K562 (cell line): ENCODE measurements around the gene TUT1. TPM values are rescaled to one million over a fixed set of nuclear protein-coding genes. Genes with fewer than 3 reads are reported as not detected.

Source experiments
- ATAC-seq: fragments of 200-7000 bp; cut with Tn5 transposase; 3 replicates; pipeline ENCODE4 v1.9.1; 2020; ENCODE audit warnings: moderate library complexity
- BruUV-seq: library from RNA; stranded (reverse); fragments of 400-500 nt; replicated peaks from 2 replicates; lab custom pipeline; 2021; lab: Mats Ljungman, UMichigan
- CTCF ChIA-PET: fragments of 300-600 bp; formaldehyde crosslinking; extraction: SDS; loops from one replicate; lab custom pipeline; 2021; ENCODE audit warnings: low intra/inter-chr PET ratio; lab: Yijun Ruan, JAX
- POLR2A ChIA-PET: fragments of 300-600, 350-650 bp; sonication (Branson Sonifier 250); formaldehyde crosslinking; extraction: SDS; loops from one replicate; lab custom pipeline; 2021; ENCODE audit warnings: antibody characterized with exemption, inconsistent platforms; lab: Yijun Ruan, JAX
- DNase-seq, 4 experiments: peaks; one replicate each; pipeline versions ENCODE4 v3.0.0 to v3.0.0-alpha.2; 2011 to 2018; ENCODE audit warnings: low spot score in 3 of 4, mixed read lengths in 3 of 4; ENCODE audit errors: extremely low read depth in 1 of 4
- FAIRE-seq: peaks from 2 replicates; lab custom pipeline; 2011; peaks lifted over from hg19 to GRCh38; lab: Jason Lieb, UNC
- H2AFZ ChIP-seq: 2 replicates; pipeline ENCODE4 v1.6.0; 2011; ENCODE audit warnings: low read depth, low read length, control low read depth, inconsistent platforms
- H3K27ac ChIP-seq: fragments of 200-600 bp; 3 replicates; pipeline ENCODE4 v1.8.0; 2011; ENCODE audit warnings: low read depth, mild to moderate bottlenecking, control low read depth, inconsistent platforms, low read length, moderate library complexity, mixed read lengths; ENCODE audit errors: extremely low read depth
- H3K27me3 ChIP-seq, 2 experiments: fragments of 300-600 bp in 1 of 2; 2 replicates in 1 of 2; 3 replicates in 1 of 2; pipeline versions ENCODE4 v1.6.0 to v1.8.0; 2011; ENCODE audit warnings: inconsistent platforms in 2 of 2, low read length in 2 of 2, mild to moderate bottlenecking in 1 of 2, mixed read lengths in 1 of 2, moderate library complexity in 1 of 2; ENCODE audit not compliant: control insufficient read depth in 2 of 2, insufficient read depth in 2 of 2
- H3K36me3 ChIP-seq: fragments of 300-600 bp; 3 replicates; pipeline ENCODE4 v1.8.0; 2011; ENCODE audit warnings: mild to moderate bottlenecking, low read length, inconsistent platforms; ENCODE audit not compliant: control insufficient read depth, insufficient read depth
- H3K4me1 ChIP-seq, 2 experiments: fragments of 200-600 bp in 1 of 2; replicated peaks in 1 of 2; 2 replicates in 1 of 2; 3 replicates in 1 of 2; pipeline versions ENCODE4 v1.5.1 to v1.8.0; 2011; ENCODE audit warnings: inconsistent platforms in 2 of 2, low read length in 2 of 2, mild to moderate bottlenecking in 1 of 2, mixed read lengths in 1 of 2, moderate library complexity in 1 of 2; ENCODE audit not compliant: control insufficient read depth in 2 of 2, insufficient read depth in 2 of 2
- H3K4me2 ChIP-seq: 2 replicates; pipeline ENCODE4 v1.6.1; 2011; ENCODE audit warnings: low read length, control low read depth, inconsistent platforms, mixed read lengths; ENCODE audit not compliant: insufficient read depth
- H3K4me3 ChIP-seq: fragments of 200-600 bp; sonication (generic), shearing (Covaris generic); 2 replicates; pipeline ENCODE4 v1.5.1; 2016; ENCODE audit warnings: control low read depth, inconsistent platforms
- H3K79me2 ChIP-seq: fragments of 200-600 bp; 3 replicates; pipeline ENCODE4 v1.8.0; 2011; ENCODE audit warnings: low read length, inconsistent platforms; ENCODE audit not compliant: control insufficient read depth, insufficient read depth
- H3K9ac ChIP-seq, 2 experiments: 2 replicates each; pipeline versions ENCODE4 v1.6.0 to v1.6.1; 2011; ENCODE audit warnings: low read depth in 2 of 2, low read length in 2 of 2, control low read depth in 1 of 2, inconsistent platforms in 1 of 2, mild to moderate bottlenecking in 1 of 2, mixed read lengths in 1 of 2; ENCODE audit not compliant: insufficient read depth in 1 of 2
- H3K9me1 ChIP-seq: one replicate; pipeline ENCODE4 v1.6.0; 2011; ENCODE audit warnings: inconsistent platforms, mild to moderate bottlenecking, low read length, moderate library complexity; ENCODE audit not compliant: control insufficient read depth, insufficient read depth
- H3K9me3 ChIP-seq: replicated peaks from 2 replicates; pipeline ENCODE4 v1.5.1; 2011; ENCODE audit warnings: low read depth, low read length, inconsistent platforms; ENCODE audit not compliant: control insufficient read depth, insufficient read depth
- H4K20me1 ChIP-seq: replicated peaks from 2 replicates; pipeline ENCODE4 v1.6.1; 2011; ENCODE audit warnings: low read length, inconsistent platforms, mixed read lengths; ENCODE audit not compliant: control insufficient read depth, insufficient read depth
- CBX1 ChIP-seq: sonication (generic); IDR thresholded peaks from 2 replicates; pipeline ENCODE4 v1.6.1; 2016; ENCODE audit warnings: antibody characterized with exemption, low read depth, mild to moderate bottlenecking
- CBX5 ChIP-seq: IDR thresholded peaks from 2 replicates; pipeline ENCODE4 v1.6.1; 2014; ENCODE audit warnings: low read depth, borderline replicate concordance
- CCNT2 ChIP-seq: IDR thresholded peaks from 2 replicates; pipeline ENCODE4 v1.6.1; 2011; ENCODE audit warnings: borderline replicate concordance, low read depth, mild to moderate bottlenecking, moderate library complexity, mixed read lengths, low read length; ENCODE audit not compliant: insufficient read length; ENCODE audit errors: extremely low read depth
- CHCHD3 ChIP-seq: fragments of 250-450 bp; sonication (Bioruptor Pico); IDR thresholded peaks from 2 replicates; pipeline ENCODE4 v2.1.2; 2022; ENCODE audit warnings: mild to moderate bottlenecking
- E2F4 ChIP-seq: sonication (generic); formaldehyde crosslinking; IDR thresholded peaks from 2 replicates; pipeline ENCODE4 v1.8.0; 2022; ENCODE audit warnings: mild to moderate bottlenecking, low read depth, missing genetic modification reagents
- ELK3 ChIP-seq: fragments of 450-650 bp; formaldehyde crosslinking; IDR thresholded peaks from 2 replicates; pipeline ENCODE4 v1.4.0; 2020; ENCODE audit warnings: mild to moderate bottlenecking
- GABPB2 ChIP-seq: fragments of 250-450 bp; sonication (Bioruptor Pico); conservative IDR thresholded peaks from 2 replicates; pipeline ENCODE4 v1.5.1; 2021; ENCODE audit warnings: mild to moderate bottlenecking
- HMGN3 ChIP-seq: IDR thresholded peaks from 2 replicates; pipeline ENCODE4 v1.6.1; 2011; ENCODE audit warnings: borderline replicate concordance, low read depth, mild to moderate bottlenecking, mixed read lengths, low read length; ENCODE audit not compliant: insufficient read length; ENCODE audit errors: extremely low read depth
- NFIC ChIP-seq: fragments of 450-650 bp; IDR thresholded peaks from 2 replicates; pipeline ENCODE4 v1.6.1; 2017; ENCODE audit warnings: mild to moderate bottlenecking, inconsistent platforms
- SAFB2 ChIP-seq: fragments of 200-400 bp; formaldehyde crosslinking; IDR thresholded peaks from 2 replicates; pipeline ENCODE4 v1.6.1; 2018; ENCODE audit warnings: borderline replicate concordance, low read length, low read depth, moderate library complexity; ENCODE audit not compliant: severe bottlenecking
- SRSF7 ChIP-seq: fragments of 200-400 bp; formaldehyde crosslinking; optimal IDR thresholded peaks from 2 replicates; pipeline ENCODE3; 2017; ENCODE audit warnings: mild to moderate bottlenecking, low read depth, low read length
- TCF3 ChIP-seq: sonication (generic); formaldehyde crosslinking; IDR thresholded peaks from 2 replicates; pipeline ENCODE4 v1.4.0; 2020; ENCODE audit warnings: mild to moderate bottlenecking, missing genetic modification reagents
- TOE1 ChIP-seq, 2 experiments: fragments of 450-650 bp in 1 of 2; sonication (generic) in 1 of 2; formaldehyde crosslinking in 1 of 2; IDR thresholded peaks; 2 replicates each; pipeline versions ENCODE4 v1.7.1 to v1.8.0; 2016 to 2022; ENCODE audit warnings: borderline replicate concordance in 2 of 2, mild to moderate bottlenecking in 2 of 2, antibody characterized with exemption in 1 of 2, inconsistent platforms in 1 of 2, low read depth in 1 of 2, missing genetic modification reagents in 1 of 2, moderate library complexity in 1 of 2
- ZNF584 ChIP-seq: fragments of 200-800 bp; sonication (Bioruptor generic); IDR thresholded peaks from 2 replicates; pipeline ENCODE4 v1.6.1; 2016; ENCODE audit warnings: low read depth, mild to moderate bottlenecking, missing genetic modification characterization, missing compliant biosample characterization
- WGBS: fragments of 100-300 bp; shearing (Covaris generic); methylation state at CpG from one replicate; pipeline ENCODE4 v1.1.6; 2016; ENCODE audit warnings: low coverage, mixed read lengths; ENCODE audit not compliant: insufficient coverage; ENCODE audit errors: missing lambda C conversion rate; 5-methylcytosine and 5-hydroxymethylcytosine counted together
- in situ Hi-C: fragments of 300-500 bp; cut with MboI; formaldehyde crosslinking; loops from 4 replicates; pipeline ENCODE4 v1.15.0; 2018; ENCODE audit warnings: inconsistent platforms, mixed read lengths
- intact Hi-C: fragments of 100-400 bp; cut with micrococcal nuclease; formaldehyde crosslinking; loops from 2 replicates; pipeline ENCODE4 v1.14.2; 2022
- polyA plus RNA-seq, 8 experiments: library from polyadenylated mRNA; depleted of rRNA in 4 of 8; stranded (reverse) in 5 of 8; unstranded in 3 of 8; fragments of >200 nt; fragmentation: Nextera tagmentation in 2 of 8; fragmentation: Illumina TruSeq in 1 of 8; extraction: Ambion mirVana in 2 of 8; extraction: Trizol in 1 of 8; gene quantifications; 2 replicates each; pipeline versions ENCODE4 v1.2.1 to v1.2.3, GENCODE V29; 2011 to 2014; ENCODE audit warnings: inconsistent platforms in 1 of 8, missing spikeins in 1 of 8
- total RNA-seq, 7 experiments: library from RNA; depleted of rRNA in 6 of 7; stranded (reverse); fragments of >200 nt in 6 of 7; fragmentation: Illumina TruSeq in 2 of 7; extraction: Trizol in 2 of 7; gene quantifications; 2 replicates each; pipeline versions ENCODE4 v1.2.1 to v1.2.3, GENCODE V29; 2011 to 2021; ENCODE audit warnings: low replicate concordance in 1 of 7

The TUT1 gene
- total and polyA plus RNA-seq, 9 of the 15 experiments (the other 6 are each of a cell fraction or from before 2014, with no cell fraction given): 0.66 to 44.3 (median 15.7) TPM

- TF ChIP-seq TOE1 (IDR thresholded peaks at IDR 0.05; ENCODE audit: borderline replicate concordance): no peak
- TF ChIP-seq TOE1 (CRISPR knock-in tag; IDR thresholded peaks at IDR 0.05; ENCODE audit: borderline replicate concordance, low read depth): 0 out of 2 replicates have a peak, but pooled peaks have one; percentile 63
- peak; percentile 47 for TF ChIP-seq CCNT2
Observed at GRCh38 chr11:62546244-62546928, 44.9 kb downstream of the TUT1 start, which contains the start of gene AHNAK (continued).

GRCh38 chr11:62545437-62546243, 45.7 kb downstream of the TUT1 start:
- Histone ChIP-seq H3K4me3 (peak overlapping the region; percentile 67), H3K4me2 (peak overlapping the region; percentile 86), H3K9ac (peak overlapping the region; percentile 66 to 95), H3K27ac (peak overlapping the region; percentile 66), H3K9me3 (no peaks in the 10 kb centered on the region), H2AFZ (peak overlapping the region; percentile 84), H3K79me2 (peaks cover 57% of the 10 kb centered on the region), H4K20me1 (no peaks in the 10 kb centered on the region; the same call in 1 of the 2 replicates), H3K36me3 (no peaks in the 10 kb centered on the region), H3K27me3 (no peaks in the 10 kb centered on the region), H3K4me1 (peaks cover 62 to 82% of the 10 kb centered on the region in 2 experiments), H3K9me1 (peaks cover 6% of the 10 kb centered on the region)
- BruUV-seq: TSS peak; percentile 52
- DNase-seq: peak; percentile 87 to 92 (median 88)
- in situ Hi-C loops: no loop called here
- intact Hi-C loops: loop anchor here (1.0 kb wide), 1 partner anchor 149 kb away; no protein-coding TSS in a partner anchor
- ATAC-seq: peak; percentile 68
- peak; percentile 80 for FAIRE-seq
- POLR2A ChIA-PET: interaction anchor here (0.6 to 3.0 kb wide), 6 partner anchors 9 to 182 kb away, joined by 3 to 17 read pairs (median 4); partner anchors contain the start of gene TTC9C
- CTCF ChIA-PET: interaction anchor here (0.5 to 2.4 kb wide), 5 partner anchors 9 to 151 kb away, joined by 3 to 8 read pairs (median 3); no protein-coding TSS in a partner anchor
- under 1% methylated on average over 43 of the region's 59 CpGs for WGBS
- TF ChIP-seq HMGN3: peak; percentile 96
- no peak for TF ChIP-seq ZNF584
- TF ChIP-seq ELK3 (CRISPR knock-in tag): no peak
- TF ChIP-seq TCF3: 0 out of 2 replicates have a peak, but pooled peaks have one; percentile 0
- TF ChIP-seq SRSF7: no peak
- no peak for TF ChIP-seq CHCHD3 (CRISPR knock-in tag)
- no peak for TF ChIP-seq E2F4 (CRISPR knock-in tag)
- no peak for TF ChIP-seq GABPB2 (CRISPR knock-in tag)
- TF ChIP-seq SAFB2: no peak
- TF ChIP-seq CBX1: no peak; the same call in 1 of the 2 replicates
- 0 out of 2 replicates have a peak, but pooled peaks have one; percentile 47 for TF ChIP-seq CBX5
- TF ChIP-seq NFIC: peak; percentile 100
